ENCODE measurements around the gene MAGEB17. TPM values are rescaled to one million over a fixed set of nuclear protein-coding genes. Genes with fewer than 3 reads are reported as not detected.
"Not testable (repeated sequence)": the region's sequence is repeated elsewhere in the genome, so short reads cannot be mapped to it uniquely, and the experiment has no call there.

The MAGEB17 gene
- total RNA-seq, 1 donor from 2014 or later = not detected

- no peak for DNase-seq
Measured at GRCh38 chrX:16156692-16157331, 10.5 kb upstream of the MAGEB17 start.

- no peak for DNase-seq
Measured at GRCh38 chrX:16160729-16161128, 6.6 kb upstream of the MAGEB17 start.

GRCh38 chrX:16161173-16161572 lies 6.1 kb upstream of the MAGEB17 start:
- DNase-seq = not testable (repeated sequence)

- DNase-seq = no peak
Measured at GRCh38 chrX:16162391-16162790, 4.9 kb upstream of the MAGEB17 start.

- DNase-seq = no peak
Measured at GRCh38 chrX:16164748-16165147, 2.5 kb upstream of the MAGEB17 start.

DNA sequence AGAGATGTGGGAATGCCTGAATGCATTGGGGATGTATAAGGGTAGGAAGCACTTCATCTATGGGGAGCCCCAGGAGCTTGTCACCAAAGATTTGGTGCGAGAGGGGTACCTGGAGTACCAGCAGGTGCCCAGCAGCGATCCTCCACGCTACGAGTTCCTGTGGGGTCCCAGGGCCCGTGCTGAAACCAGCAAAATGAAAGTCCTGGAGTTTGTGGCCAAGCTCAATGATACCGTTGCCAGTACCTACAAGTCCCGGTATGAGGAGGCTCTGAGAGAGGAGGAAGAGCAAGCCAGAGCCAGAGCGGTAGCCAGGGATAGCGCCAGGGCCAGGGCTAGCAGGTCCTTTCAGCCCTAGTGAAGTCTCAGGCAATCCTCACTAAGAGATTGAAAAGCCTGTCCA lies 3.8 kb downstream of the MAGEB17 start:
- no peak for DNase-seq

DNA sequence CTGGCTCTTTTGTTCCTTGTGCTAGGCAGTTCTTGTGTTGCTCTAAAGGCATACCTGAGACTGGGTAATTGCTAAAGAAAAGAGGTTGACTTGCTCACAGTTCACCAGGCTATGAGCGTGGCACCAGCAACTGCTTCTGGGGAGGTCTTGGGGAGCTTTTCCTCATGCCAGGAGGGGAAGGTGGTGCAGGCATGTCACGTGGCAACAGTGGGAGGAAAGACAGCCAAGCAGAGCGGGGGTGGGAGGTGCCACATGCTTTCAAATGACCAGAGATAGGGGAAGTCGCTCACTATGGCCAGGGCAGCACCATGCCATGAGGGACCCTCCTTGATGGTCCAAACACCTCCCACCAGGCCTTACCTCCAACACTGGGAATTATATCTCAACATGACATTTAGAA lies 4.7 kb downstream of the MAGEB17 start:
- no peak for DNase-seq

DNA sequence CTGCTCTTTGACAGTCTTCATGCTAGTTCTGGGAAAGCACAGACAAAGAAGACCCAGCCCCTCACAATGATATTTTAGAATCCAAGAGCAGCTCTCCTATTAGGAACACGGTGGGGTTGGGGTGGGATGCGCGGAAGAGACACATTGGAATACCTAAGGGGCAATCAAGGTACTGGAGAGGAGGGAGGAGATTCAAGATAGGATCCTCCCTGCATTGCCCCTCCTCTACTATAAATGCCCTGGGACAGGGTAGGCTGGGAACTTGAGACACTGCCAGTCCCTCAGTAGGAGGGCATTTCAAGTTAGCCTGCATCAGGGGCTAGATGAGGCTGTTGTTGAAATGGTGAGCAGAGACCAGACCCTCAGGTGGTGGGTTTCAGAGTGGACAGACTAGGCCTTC lies 5.1 kb downstream of the MAGEB17 start:
- no peak for DNase-seq

DNA sequence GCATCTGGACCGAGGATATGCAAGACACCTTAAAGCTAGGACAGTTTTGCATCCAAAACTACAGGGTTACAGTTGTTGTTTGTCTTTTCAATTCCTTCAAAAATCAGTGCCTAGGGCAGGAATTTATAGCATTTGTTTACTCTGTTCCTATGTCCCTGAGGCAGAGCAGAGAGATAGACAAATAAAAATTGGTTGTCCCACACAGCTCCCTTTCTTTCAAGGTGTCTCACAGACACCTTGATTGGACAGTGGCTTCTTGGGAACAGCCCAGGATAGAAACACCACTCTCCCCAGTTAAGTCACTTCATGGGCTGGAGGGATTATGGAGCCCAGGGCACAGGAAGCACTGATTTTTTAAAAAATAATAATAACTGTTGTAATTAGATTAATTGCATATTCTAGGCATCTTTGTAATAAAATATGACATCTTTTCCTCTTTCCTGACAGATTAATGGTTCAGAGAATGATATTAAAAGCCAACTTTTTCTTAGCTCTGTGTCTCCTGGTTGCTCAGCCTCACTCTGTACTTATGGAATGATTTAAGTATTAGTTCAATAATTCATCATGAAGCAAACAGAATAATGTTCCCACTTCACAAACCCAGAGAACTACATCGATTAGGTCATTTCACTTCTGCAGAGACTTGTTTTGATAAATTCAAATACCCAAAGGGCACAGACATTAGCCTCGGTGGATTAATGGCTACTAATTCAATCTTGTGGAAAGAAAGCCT lies 8.2 kb downstream of the MAGEB17 start:
- DNase-seq = no peak

DNA sequence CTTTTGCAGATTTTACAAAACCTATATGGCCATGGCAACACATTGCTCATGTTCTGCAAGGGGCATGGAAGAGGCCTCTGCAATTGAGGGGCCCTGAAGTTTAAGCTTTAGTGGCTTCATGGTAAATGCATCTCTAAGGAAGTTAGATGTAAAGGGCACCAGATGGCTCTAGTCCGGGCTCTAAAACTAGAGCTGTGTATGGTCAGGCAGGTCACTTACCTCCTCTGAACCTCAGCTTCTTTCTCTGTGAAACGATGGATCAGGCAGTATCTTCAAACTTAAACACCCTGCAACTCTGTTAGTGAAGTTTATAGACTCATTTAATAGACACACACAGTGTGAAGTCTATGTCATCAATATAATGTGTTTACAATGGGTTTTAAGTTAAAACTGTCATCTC lies 10.0 kb downstream of the MAGEB17 start:
- no peak for DNase-seq

DNA sequence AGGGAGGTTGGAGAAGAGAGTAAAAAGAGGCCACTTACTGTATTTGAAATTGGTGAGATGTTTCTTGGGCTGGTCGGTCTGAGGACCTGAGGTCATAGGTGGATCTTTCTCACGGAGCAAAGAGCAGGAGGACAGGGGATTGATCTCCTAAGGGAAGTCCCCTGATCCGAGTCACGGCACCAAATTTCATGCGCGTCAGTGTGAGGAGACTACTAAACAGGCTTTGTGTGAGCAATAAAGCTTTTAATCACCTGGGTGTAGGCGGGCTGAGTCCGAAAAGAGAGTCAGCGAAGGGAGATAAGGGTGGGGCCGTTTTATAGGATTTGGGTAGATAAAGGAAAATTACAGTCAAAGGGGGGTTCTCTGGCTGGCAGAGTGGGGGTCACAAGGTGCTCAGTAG lies 16.6 kb downstream of the MAGEB17 start:
- DNase-seq = not testable (repeated sequence)

- DNase-seq = no peak
Measured at GRCh38 chrX:16185725-16186136, 18.4 kb downstream of the MAGEB17 start.

DNA sequence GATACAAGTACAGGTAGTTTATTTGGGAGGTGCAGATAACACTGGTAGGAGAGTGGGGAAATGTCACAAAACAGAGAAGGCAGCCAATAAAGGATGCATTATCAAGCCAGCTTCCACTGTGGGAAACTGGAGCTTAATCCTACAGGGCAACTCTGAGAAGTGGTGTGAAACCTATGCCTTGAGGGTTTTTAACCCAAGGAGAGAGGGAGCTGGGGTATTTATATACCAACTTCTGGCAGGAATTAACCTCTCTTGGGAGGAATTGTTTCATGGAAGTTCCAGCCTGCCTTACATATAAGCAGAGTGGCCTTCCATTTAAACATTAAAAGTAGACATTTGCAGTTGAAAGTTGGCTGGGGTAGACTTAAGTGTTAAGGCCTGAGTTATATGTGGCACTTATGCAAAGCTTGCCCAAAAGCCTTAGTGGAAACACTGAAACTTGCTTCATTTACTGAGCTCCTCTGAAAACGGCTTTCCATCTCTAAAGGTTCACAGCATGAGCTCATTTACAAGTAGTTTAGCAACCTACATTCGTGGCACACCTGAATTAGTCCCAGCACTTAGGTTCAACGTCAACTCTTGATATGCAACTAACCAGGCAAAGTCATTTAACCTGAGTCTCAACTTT lies 19.2 kb downstream of the MAGEB17 start:
- DNase-seq = no peak

GRCh38 chrX:16187024-16187760 lies 19.9 kb downstream of the MAGEB17 start:
- DNase-seq = no peak

DNA sequence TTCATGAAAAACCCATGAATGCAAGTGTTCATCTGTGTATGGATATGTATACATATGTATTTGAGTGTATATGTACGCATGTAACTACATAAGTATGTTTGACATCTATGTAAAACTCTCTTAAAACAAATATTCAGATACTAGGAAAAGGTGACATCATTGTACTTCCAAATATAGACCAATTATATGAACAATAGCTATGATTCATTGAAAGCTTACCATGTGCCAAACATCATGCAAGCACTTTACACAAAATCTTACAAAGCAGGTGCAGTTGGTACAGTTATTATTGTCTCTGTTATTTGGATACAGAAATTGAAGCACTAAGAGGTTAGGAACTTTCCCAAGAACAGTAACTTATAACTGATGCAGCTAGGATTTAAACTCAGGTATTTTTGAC lies 21.4 kb downstream of the MAGEB17 start:
- DNase-seq = no peak

- no peak for DNase-seq
Measured at GRCh38 chrX:16191605-16192004, 24.3 kb downstream of the MAGEB17 start.

GRCh38 chrX:16196829-16197228 lies 29.5 kb downstream of the MAGEB17 start:
- DNase-seq = no peak

- DNase-seq = no peak
Measured at GRCh38 chrX:16199343-16199742, 32.1 kb downstream of the MAGEB17 start.

- no peak for DNase-seq
Measured at GRCh38 chrX:16202943-16203342, 35.7 kb downstream of the MAGEB17 start.

- DNase-seq = no peak
Measured at GRCh38 chrX:16204538-16204937, 37.3 kb downstream of the MAGEB17 start.

DNA sequence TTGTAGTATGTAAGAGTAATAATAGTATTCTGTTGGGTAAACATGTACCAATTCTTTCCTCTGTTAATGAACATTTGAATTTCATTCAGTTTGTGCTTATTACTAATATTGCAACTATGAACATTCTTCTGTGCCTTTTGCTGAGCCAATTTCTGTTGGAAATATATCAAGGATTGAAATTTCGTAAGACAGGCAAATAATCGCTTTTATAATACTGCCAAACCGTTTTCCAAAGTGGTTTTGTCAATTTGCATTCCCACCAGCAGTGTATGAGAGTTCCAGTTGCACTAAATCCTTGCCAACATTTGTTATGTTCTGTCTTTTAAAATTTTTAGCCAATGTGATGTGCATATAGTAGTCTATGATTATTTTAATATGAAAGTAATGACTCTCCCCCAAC lies 38.6 kb downstream of the MAGEB17 start:
- no peak for DNase-seq

DNA sequence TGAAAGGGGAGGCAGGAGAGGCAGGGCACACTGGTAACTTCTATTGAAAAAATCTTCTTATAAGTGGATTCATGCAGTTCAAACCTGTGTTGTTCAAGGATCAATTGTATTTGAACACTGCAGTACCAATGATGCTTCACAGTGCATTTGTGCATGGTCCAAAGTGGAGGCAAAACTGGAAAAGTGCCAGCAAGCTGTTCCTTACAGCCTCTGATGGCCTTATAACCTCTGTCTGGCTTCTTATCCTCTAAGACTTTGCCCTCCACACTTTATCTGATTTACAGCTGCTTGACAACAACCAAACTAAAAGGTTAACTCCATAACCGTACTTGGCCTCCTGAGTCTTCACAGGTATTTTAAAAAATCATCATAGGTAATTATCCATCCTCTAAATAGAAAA lies 40.4 kb downstream of the MAGEB17 start:
- DNase-seq = no peak

DNA sequence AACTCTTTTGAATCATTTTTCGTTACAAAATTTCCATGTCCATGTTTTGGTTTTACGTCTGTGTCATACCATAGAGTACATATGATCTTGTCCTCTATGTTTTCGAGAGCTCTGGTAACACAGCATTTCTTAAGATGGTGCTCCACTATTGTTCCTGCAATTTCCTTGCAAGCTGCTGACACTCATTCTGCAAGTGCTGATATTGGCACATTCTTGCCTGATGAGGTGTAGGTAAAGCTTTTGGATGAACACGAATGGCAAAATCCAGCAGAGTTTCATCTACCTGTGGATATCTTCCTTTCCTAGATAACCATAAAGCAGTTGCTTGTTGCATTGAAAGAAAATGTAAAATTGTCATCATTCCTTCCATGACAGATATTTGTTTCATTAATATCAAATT lies 41.3 kb downstream of the MAGEB17 start:
- no peak for DNase-seq
